Neural cell (in vitro differentiated cells): Measurements from ENCODE around the gene FARP2.

Experiments used
- CTCF ChIP-seq: fragments of 450-650 bp; IDR thresholded peaks from 2 replicates; pipeline ENCODE4 v1.5.1; 2014; ENCODE audit warnings: antibody characterized with exemption, mild to moderate bottlenecking, moderate library complexity; ENCODE audit not compliant: poor library complexity, severe bottlenecking
- EP300 ChIP-seq: fragments of 450-650 bp; conservative IDR thresholded peaks from 2 replicates; pipeline ENCODE4 v1.6.1; 2014; ENCODE audit warnings: antibody characterized with exemption, mild to moderate bottlenecking, moderate library complexity; ENCODE audit not compliant: poor library complexity, severe bottlenecking
- POLR2AphosphoS5 ChIP-seq: IDR thresholded peaks from 2 replicates; pipeline ENCODE4 v1.6.1; 2012
- REST ChIP-seq: IDR thresholded peaks from 2 replicates; pipeline ENCODE4 v1.6.1; 2012; ENCODE audit warnings: borderline replicate concordance

GRCh38 chr2:241514553-241514952 lies 158.5 kb downstream of the FARP2 start:
- TF ChIP-seq CTCF (no peak), POLR2AphosphoS5 (no peak), EP300 (no peak), REST (no peak)
